Erythroblast (primary cell): Measurements from ENCODE around the gene TMEM141.
"Not testable (repeated sequence)": the region's sequence is repeated elsewhere in the genome, so short reads cannot be mapped to it uniquely, and the experiment has no call there.

ENCODE experiments used
- DNase-seq, 2 experiments: peaks; one replicate each; lab custom pipeline; 2025; lab: John Stamatoyannopoulos, UW
- GATA1 ChIP-seq: IDR thresholded peaks from 2 replicates; pipeline ENCODE4 v1.6.1; 2011; ENCODE audit warnings: low read depth, mild to moderate bottlenecking, control low read depth, low read length, moderate library complexity
- POLR2A ChIP-seq: IDR thresholded peaks from 2 replicates; pipeline ENCODE4 v1.6.1; 2011; ENCODE audit warnings: mild to moderate bottlenecking, low read length

Gene TMEM141

GRCh38 chr9:136840140-136840876 lies 49.2 kb downstream of the TMEM141 start:
- DNase-seq = no peak
- TF ChIP-seq POLR2A = no peak
- no peak for TF ChIP-seq GATA1

- no peak for TF ChIP-seq POLR2A
- TF ChIP-seq GATA1 = no peak
- no peak for DNase-seq
Observed at GRCh38 chr9:136840877-136841645, 49.9 kb downstream of the TMEM141 start.

- DNase-seq = not testable (repeated sequence)
Observed at GRCh38 chr9:136841646-136842379, 50.7 kb downstream of the TMEM141 start.

GRCh38 chr9:136842380-136842948 lies 51.3 kb downstream of the TMEM141 start, which contains the start of gene AJM1:
Gene AJM1 (plus strand): TSS chr9:136842478. CDS start chr9:136844415, 1,937 bp downstream.
- DNase-seq = peak; percentile 82 to 89
